GM19328 (cell line): ENCODE measurements around the gene ACBD6.

Source experiments
- ATAC-seq: cut with Tn5 transposase; IDR thresholded peaks from one replicate; pipeline ENCODE4 v1.9.1; 2021; ENCODE audit warnings: mild to moderate bottlenecking, moderate library complexity; ENCODE audit not compliant: unreplicated experiment

The ACBD6 gene

DNA sequence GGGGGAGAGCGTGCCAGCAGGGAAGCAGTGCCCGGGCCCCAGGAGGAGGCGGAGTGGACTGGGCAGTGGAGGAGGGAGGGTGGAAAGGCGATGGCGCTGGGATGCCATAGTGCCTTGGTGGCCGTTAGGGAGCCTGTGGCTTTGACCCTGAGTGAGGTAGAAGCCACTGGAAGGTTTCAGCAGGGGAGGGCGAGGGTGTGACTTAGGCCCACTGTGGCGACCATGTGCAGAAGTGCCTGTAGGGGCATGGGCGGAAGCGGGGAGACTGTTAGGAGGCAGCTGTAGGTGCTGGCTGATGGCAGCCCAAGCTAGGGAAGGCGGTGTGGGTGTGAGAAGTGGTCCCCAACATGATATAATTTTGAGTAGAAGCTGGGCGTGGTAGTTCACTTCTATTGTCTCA, 244.1 kb downstream of the ACBD6 start:
- ATAC-seq = no peak

DNA sequence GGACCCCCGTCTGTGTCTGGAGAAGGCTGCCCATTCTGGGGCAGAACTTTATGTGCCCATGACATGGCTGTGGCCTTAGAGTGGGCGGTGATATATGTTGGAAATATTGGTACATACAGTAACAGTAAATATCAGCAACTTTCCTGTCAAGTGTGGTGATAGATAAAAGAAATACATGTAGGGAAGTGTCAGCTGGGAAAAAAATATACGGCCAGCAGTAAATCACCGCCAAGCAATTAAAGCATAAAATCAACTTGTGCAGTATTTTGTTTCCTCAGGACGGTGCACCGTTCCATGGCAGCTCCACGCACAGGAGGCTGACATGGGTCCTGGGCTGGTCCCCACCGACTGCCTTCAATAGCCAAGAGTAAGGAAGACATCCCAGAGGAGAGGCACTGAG, 244.9 kb downstream of the ACBD6 start:
- ATAC-seq = no peak

DNA sequence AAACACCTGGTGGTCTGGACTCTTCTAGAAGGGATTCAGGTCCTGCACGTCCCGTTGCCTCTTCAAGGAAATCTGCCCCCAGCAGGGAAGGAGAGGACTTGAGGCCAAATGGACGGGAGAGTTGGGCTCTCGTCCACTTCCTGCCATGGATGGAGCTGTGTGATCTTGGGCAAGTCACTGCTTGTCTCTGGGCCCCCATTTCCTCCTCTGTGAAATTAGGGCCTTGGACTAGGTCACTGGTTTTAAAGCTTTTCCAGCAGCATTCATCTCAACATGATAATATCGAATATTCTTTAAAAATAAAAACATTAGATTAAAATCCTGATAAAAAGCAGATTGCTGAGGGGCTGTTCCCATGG, 245.4 kb downstream of the ACBD6 start:
- no peak for ATAC-seq

DNA sequence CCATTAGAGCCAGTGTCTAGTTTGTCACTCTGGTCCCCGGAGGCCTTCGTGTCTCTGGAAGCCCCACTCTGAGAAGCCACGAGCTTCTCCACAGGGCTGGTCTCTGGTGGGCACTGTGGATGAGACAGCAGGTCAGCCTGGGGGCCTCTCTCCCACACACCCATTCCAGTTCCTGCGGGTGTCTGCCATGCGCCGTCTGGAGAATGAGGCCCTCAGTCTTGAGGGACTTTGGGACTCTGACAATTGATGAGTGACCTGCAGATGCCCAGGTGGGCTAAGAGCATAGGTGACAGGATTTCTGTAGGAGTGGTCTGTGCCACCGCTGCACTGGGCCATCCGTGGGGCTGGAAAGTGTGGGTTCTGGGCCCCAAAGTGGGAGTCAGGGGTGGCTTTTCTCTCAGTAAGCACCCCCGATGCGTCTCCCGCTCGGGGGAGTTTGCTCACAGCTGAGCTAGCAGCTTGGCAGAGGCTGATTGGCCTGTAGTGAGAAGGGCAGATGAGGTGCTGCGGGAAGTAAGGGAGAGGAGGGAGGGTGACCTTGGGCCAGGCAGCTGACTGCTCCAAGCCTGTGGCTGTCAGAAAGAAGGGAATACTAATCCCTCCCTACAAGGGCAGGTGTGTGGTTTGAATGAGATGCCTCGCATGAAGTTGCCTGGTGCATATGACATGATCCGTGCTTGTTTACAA, 245.9 kb downstream of the ACBD6 start:
- no peak for ATAC-seq

DNA sequence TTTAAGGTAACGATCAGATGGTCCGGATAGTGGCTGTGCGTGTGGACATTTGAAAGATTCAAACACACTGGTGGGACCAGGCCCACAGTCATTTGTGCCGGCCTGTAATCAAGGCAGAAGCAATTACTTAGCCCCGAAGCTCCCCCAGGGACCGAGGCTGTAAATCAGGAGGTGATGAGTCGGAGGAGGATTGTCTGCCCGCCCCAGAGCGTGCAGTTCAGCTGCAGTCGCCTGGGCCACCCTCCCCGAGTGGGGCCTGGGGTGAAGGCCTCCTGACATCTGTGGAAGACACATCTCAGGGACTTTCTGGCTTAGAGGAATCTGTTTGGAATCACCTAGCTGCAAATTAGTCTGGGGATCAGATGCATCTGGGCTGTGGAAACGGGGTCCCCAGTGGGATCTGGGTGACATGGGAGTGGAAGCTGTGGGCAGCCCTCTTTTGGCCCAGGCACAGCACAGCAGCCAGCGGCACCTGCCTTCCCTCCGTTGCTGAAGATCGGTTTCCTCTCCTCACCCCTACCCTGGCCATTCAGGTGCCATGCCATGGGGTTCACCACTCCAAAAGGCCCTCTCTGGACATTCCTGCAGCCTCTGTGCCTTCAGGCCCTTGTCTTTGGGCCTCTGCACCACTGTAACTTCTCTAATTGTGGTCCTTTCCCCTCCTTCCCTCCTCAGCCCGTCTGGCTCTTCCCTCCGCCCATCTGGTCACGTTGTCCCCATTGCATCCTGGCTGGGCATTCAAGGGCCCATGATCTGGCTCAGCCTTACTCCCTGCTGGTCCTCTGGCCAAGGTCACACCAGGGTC, 246.6 kb downstream of the ACBD6 start:
- no peak for ATAC-seq

DNA sequence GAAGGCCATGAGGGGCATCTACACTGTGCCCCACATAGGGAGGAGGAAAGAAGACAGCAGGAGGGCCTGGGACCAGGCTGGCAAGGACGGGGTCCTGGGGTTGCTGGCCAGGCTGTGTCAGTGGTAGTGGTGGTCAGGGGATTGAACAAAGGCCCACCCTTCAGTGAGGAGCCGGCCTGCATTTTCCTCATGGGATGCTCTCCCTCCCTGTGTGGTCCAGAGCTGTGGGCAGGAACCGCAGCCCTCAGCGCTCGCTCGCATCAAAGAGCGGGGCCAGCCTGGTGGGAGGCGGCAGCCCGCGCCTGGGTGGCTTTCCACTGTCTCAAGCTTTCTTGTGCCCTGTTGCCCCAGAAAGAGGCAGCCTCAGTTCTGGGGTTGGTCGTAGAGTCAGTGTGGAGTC, 247.5 kb downstream of the ACBD6 start:
- ATAC-seq = no peak

DNA sequence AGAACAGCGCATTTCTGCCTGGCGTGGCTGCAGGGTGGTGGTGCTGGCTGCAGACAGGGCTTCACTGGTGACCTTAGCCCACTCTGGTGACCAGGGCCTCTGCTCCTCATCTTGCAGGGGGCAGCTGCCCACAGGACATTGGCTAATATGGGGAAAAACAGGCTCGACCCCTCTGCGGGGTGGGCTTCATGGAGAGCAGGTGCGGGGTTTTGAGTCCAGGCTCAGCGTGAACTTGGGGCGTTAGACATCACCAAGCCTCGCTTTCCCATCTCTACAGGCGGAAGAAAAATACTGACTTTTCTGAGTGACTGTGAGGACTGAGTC, 247.9 kb downstream of the ACBD6 start:
- ATAC-seq = no peak

DNA sequence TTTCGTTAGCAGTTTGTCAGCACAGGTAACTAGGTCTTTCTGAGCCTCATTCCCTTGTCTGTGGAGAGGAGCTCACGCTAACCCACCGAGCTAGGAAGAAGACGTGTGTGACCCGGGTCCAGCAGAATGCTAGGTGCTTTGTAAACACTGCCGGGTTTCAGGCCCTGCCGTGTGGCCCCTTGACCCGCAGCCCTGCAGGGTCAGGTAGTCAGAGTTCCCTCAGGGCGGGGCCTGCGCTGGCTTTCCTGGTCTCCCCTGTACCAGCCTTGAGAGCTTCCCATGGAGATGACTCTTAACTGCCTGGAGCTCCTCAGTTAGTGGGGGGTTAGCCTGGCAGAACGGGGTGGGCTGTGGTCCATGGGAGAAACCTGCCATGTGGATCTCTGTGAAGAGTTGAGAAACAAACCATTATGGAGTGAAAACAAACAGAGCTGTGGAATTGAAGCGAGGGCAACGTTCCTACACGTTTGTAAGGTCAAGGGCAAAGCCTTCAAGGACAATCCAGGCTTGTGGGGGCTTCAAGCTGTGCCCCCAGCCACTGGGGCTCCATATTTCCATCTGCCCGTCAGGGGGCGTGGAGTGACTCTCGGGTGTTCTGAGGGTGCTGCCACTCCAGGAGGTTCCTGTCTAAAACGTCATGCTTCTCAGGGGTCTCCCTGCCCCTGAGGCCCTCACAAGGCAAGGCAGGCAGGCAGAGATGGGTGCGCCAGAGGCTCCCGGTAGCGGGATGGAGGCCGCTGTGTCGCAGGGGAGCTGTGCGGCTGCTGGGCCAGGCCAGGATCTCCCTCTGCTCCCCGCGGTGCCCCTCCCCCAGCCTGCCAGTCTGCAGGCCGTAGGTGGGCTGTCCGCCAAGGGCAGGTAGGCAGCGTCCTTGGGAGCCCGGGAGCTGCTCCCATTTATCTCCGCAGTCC, 248.5 kb downstream of the ACBD6 start:
- ATAC-seq = no peak

DNA sequence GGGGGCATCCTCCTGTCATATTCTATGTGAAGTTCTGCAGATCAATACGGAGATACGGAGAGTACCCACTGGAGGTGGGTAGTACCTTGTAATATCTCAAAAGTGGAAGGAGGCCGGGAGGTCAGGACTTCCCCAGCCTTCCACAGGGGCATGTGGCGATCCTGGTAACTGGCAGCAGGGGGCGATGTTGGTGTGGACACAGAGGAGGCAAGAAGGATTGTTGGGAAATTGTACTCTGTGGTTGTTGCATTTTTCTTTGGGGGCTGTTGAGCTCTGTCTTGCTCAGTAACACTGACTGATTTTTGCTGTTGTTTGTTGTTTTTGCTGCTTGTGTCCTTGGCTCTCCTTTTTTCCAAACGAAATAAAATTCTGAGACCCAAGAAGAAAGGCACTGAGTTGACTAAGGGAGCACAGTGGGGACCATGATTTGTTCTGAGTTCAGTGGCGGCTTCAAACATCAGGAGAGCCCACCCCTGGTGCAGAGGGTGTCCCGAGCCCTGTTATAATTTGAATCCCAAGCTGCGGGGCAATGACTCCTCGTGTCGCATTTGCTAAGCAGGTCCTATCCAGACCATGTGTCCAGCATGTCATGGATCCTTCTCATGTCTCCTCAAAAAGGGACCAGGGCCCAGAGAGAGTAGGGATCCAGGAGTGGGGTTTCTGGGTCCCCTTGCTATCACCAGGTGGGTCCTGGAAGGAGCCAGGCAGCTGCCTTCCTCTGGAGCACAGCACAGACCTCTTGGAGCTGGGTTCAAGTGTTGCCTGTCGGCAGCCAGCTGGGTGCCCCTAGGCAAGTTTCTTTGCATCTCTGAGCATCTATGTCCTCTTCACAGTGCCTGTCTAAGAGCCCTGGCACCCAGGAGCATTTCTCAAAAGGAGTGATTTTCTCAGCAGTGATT, 249.5 kb downstream of the ACBD6 start:
- no peak for ATAC-seq

DNA sequence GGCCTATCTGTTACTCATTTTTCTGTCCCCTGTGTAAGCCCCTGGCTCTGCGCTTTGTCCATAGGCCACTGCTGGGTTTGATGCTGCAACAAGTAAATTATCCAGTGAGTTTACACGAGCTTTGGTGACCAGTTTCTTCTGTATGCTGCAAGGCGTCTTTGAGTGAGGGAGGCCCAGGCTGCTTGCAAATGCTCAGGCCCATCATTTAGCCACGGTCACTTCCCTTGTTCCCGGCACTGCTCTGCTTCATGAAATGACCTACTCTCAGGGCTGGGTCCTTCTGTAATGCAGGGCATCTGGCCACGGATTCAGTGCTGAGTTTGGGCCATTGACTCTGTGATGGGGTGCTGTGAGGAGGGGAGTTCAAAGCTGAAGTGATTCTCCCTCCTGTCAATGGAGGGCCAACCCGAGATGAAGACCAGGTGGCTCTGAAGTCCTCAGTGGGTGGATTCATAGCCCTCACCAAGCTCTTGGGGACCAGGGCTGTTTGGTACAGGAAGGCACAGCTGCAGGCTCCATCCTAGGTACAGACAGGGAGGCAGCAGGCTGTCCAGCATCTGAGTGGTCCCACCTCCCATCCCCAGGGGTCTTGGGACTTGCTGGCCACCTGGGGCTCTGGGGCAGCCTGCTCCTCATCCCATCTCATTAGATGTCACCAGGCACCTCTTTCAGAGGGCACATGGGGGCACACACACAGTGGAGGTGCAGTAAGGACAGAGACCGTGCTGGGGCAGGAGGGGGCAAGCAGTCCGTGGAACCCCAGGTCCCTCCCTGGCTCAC, 250.7 kb downstream of the ACBD6 start:
- ATAC-seq = no peak

DNA sequence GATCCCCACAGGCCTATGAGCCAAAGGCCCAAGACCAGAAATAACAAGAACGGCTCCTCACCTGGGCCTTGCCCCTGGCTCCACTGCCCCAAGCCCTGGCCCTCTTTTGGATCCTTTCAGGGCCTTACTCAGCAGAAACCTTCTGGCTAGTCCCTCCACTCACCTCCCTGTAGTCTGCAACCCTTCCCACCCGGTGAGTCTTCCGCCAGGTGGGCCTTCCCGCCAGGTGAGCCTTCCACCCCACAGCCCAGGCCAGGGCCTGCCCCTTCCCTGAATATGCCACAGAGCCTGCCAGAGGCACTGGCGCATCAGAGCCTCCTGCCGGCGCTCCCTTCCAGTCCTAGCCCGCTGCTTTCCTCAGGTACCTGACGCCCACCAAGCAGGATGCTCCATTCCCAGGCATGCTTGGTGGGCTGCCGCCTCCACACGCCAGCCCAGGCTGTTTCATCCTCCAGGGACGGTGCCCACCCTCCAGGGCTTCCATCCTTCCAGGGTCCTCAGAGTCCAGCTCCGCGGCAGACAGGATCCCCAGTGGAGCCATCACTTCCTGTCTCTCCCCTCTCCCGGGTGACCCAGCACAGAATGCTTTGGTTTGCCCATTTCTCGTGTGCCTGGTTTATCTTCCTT, 251.4 kb downstream of the ACBD6 start:
- ATAC-seq = no peak

DNA sequence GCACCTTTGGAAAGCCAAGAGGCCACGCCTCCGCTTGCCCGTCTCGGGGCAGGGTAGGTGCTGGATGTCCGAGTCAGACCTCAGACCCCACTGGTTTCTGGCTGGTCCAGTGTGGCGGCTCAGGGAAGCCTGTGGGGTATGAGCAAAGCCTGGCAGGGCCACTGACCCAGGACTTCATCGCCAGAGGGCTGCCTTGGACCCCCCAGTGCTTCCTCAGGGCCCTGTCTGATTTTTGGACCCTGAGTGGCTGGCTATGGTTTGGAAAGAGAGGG, 251.9 kb downstream of the ACBD6 start:
- no peak for ATAC-seq

DNA sequence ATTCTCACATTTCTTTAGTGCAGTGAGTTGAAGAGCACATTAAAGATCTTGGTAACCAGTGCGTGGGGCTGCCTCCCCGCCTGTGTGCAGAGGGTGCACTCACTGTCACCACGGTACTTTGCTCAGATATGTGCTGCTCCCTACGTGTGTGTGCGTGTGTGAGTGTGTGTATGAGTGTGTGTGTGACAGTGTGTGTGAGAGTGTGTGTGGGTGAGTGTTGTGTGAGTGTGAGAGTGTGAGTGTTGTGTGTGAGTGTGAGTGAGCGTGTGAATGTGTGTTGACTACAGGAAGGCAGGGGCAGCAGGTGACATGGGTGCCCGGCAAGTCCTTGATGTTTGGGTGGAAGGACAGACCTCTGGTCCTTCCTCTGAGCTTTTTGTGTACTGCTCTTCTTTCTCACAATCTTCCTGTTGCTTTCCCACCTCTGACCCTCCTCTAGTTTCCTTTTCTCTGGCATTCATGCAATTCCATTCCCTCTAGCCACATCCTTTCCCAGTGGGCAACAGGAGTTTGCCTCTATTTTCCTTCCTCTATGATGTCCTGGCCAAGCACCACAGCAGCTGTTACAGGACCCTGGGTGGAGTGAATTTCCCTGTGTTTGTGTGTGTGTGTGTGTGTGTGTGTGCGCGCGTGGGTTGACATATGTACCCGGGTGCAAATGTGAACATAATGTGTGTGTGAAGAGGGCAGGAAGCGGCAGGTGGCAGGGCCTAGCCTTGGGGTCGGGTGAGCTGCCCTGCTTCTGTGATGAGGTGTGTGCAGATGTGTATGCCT, 252.5 kb downstream of the ACBD6 start:
- no peak for ATAC-seq

DNA sequence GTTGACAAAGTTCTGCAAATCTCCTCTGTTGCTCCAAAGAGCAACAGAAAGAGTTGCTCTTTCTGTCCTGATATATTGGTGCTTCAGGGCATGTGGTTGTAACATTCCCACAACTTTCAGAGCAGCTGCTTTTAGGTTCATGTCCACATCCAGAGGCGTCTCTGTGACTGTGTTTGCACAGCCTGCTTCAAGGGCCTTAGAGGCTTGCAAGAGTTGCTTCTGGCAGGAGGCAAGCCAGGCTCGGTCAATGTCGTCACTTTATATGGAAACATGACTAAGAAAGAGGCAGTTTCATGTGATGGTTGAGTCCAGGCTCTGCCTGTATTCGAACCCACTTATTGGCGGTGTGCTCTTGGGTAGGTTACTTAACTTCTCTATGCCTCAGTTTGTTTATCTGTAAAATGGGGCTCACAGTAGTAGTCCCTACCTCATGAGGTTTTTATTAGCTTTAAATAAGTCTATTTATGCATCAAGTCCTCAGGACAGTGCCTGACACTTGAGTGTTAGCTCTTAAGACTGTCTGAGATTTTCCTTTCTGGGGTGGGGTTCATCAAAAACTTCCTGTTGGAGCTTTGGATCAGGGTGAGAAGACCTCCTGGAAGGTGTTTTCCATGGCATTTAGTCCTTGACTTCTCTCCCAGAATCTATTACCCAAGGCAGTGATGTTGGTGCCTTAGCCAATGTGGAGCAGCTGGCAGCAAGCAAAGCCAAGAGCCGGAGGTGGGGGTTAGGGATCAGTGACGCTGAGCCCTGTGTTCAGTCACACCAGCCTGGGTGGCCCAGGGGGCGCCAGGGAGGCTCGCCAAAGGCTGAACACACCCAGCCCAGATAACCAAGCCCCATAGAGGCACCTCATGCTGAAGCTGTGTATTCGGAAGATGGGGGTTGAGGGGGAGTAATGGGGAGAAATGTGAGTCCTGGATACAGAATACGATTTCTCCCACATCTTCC, 253.4 kb downstream of the ACBD6 start:
- no peak for ATAC-seq

DNA sequence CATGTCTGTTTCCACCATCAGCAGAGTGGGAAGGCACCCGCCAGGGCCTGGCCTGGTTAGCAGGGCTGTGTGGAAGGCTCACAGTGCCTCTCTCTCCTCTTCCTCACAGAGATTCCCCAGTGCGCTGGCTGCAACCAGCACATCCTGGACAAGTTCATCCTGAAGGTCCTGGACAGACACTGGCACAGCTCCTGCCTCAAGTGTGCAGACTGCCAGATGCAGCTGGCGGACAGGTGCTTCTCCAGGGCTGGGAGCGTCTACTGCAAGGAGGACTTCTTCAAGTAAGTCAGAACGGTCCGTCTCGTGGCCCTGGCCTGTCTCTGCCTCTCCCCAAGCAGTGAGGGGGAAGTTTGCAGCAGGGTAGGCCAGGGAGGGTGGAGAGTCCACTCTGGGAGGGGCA, 254.2 kb downstream of the ACBD6 start:
- no peak for ATAC-seq

DNA sequence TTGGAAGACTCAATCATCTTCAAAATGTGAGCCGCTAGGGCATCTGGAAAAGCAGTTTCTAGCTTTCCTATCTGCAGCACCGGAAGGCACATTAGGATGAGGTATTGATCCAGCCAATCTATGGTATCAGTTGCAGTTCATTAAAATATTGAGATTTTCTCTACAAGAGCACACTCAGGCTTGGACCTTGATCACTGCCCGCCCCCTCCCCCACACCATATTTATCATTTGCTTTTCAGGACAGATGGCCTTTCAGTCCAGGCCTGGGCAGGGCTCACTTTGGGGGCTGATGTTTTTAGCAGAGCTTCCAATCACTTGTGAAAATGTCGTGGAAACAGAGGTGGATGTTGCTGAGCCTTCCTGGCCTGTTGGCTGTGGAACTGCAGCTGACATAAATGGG, 254.8 kb downstream of the ACBD6 start:
- no peak for ATAC-seq

DNA sequence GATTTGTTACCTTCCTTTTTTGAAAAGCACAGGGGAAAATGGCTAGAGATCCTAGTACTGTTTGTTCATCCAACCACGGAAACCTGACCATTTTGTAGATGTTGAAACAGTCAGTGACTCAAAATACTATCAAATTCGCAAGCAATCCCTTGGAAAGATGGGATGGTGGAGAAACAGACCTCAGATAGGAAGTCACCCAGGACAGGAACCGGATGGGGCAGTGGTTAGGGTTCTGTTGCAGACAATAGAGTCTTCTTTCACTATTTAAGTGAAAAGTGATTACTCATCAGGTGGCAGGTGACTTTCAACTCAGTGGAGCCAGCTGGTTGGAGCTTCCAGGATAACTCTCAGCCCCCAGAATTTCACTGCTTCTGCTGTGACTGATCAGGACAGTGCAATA, 255.3 kb downstream of the ACBD6 start:
- no peak for ATAC-seq

DNA sequence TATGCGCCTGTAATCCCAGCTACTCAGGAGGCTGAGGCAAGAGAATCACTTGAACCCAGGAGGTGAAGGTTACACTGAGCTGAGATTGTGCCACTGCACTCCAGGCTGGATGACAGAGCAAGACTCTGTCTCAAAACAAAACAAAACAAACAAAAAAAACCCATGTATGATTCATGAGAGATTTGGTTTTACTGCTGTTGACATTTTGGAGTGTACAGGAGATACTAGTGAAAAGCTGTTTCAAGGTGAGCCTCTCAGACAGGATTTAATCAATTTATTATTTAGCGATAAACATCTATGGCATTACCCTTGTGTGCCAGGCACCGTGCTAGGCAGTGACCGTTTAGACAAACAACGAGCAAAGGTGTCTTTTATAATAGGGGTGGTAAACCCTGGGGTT, 255.8 kb downstream of the ACBD6 start:
- no peak for ATAC-seq
